Measurements from ENCODE around the gene ALPG.
"Not testable (repeated sequence)": the region's sequence is repeated elsewhere in the genome, so short reads cannot be mapped to it uniquely, and the experiment has no call there.

ALPG gene

DNA sequence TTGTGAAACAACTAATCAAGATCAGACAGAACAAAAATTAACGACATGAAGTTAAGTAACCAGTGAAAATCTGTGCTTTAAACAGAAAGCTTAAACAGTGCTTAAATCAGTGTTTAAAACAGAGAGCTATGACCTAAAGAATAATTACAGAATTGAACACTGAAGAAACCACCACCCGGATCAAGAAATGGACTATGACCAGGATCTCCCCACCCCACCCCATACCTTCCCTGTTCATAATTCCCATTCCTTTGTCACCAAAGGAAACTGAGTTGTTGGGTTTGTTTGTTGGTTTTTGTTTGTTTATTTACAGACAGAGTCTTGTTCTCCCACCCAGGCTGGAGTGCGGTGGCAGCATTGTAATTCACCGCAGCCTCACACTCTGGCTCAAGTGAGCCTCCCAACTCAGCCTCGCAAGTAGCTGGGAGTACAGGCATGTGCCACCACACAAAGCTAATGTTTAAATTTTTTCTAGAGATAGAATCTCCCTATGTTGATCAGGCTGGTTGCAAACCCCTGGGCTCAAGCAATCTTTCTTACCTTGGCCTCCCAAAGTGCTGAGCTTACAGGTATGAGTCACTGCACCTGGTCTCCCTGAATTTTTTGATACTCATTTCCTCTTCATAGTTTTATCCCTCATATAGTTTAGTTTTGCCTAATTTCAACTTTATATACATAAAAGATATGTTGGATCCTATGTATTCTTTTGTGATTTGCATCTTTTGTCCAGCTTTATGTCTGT is 8.2 kb upstream of the ALPG start:
- DNase-seq: no peak

GRCh38 chr2:232400256-232401015 is 6.2 kb upstream of the ALPG start:
- no peak for DNase-seq

DNA sequence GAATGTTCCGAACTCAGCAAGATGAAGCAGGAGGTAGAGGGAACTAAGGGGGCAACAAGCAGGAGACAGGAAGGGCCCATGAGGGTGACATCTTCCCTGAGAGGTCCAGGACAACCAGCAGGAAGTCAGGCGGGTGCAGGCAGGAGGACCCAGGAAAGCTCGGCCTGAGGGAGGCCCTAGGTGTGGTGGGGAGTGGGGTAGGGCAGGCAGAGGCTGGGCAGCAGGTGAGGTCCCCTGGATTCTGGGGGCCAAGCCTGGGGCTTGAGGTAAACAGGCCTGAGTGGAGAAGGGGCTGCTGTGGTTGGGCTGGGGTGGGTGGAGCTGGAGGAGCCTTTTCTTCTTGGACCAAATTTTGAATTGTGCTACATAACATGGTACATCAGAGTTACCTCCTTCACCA is 4.1 kb upstream of the ALPG start:
- no peak for DNase-seq

- DNase-seq: no peak
Measured at GRCh38 chr2:232405943-232406510, 617 bp upstream of the ALPG start.

DNA sequence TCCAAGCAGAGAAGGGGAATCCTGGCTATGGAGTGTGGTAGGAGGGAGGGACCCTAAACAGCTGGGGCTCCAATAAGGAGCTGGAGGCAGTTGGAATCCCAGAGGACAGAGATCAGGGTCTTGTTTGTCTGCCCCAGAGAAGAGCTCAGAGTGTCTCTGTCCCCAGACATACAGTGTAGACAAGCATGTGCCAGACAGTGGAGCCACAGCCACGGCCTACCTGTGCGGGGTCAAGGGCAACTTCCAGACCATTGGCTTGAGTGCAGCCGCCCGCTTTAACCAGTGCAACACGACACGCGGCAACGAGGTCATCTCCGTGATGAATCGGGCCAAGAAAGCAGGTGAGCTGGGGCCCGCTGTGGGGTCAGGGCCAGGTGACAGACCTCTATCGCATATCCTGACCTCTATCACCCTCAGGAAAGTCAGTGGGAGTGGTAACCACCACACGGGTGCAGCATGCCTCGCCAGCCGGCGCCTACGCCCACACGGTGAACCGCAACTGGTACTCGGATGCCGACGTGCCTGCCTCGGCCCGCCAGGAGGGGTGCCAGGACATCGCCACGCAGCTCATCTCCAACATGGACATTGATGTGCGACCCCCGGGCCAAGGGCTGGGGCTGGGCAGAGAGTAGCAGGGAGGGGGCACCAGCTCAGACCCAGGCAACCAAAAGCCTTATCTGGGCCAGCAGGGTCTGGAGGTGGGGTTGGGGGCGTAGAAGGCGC is 945 bp downstream of the ALPG start:
- DNase-seq: not testable (repeated sequence)

DNA sequence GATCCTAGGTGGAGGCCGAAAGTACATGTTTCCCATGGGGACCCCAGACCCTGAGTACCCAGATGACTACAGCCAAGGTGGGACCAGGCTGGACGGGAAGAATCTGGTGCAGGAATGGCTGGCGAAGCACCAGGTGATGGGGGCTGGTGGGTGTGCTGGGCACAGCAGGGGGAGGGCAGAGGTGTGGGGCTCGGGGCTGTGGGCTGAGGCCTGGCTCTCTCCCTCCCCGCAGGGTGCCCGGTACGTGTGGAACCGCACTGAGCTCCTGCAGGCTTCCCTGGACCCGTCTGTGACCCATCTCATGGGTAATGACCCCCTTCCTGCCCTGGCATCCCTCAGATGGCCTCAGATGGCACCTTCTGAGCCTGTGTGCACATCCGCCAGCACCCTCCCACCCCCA is 1.6 kb downstream of the ALPG start:
- not testable (repeated sequence) for DNase-seq

DNA sequence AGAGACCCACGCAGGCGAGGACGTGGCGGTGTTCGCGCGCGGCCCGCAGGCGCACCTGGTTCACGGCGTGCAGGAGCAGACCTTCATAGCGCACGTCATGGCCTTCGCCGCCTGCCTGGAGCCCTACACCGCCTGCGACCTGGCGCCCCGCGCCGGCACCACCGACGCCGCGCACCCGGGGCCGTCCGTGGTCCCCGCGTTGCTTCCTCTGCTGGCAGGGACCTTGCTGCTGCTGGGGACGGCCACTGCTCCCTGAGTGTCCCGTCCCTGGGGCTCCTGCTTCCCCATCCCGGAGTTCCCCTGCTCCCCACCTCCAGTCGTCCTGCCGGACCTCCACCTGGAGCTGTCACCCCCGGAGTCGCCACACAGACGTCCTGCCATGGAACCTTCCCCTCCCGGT is 3.0 kb downstream of the ALPG start:
- not testable (repeated sequence) for DNase-seq

GRCh38 chr2:232410238-232410900 is 3.7 kb downstream of the ALPG start:
- DNase-seq: no peak

DNA sequence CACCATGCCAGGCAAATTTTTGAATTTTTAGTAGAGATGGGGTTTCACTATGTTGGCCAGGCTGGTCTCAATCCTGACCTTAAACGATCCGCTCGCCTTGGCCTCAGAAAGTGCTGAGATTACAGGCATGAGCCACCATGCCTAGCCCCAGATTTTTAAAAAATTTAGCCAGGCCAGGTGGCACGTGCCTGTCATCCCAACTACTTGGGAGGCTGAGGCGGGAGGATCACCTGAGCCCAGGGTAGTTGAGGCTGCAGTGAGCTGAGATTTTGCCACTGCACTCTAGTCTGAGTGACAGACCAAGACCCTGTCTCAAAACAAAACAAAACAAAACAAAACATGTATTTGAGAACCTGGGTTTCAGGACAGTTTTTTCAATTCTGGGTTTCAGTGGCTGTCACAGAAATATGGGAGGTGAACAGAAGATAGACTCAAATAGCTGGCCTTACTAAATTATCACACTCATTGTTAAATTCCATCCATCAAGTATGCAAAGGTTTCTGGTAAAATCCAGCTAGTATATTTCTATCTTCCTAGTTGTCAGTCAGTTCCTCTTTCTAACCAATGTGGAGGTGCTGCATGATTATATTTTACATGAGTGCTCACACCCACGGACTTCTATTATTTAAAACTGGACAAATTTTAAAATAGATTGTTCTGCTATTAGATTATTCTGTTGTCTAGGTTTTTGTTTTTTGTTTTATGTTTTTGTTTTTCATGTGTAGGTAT is 5.4 kb downstream of the ALPG start:
- no peak for DNase-seq

- DNase-seq: no peak
Measured at GRCh38 chr2:232412986-232413385, 6.3 kb downstream of the ALPG start.

DNA sequence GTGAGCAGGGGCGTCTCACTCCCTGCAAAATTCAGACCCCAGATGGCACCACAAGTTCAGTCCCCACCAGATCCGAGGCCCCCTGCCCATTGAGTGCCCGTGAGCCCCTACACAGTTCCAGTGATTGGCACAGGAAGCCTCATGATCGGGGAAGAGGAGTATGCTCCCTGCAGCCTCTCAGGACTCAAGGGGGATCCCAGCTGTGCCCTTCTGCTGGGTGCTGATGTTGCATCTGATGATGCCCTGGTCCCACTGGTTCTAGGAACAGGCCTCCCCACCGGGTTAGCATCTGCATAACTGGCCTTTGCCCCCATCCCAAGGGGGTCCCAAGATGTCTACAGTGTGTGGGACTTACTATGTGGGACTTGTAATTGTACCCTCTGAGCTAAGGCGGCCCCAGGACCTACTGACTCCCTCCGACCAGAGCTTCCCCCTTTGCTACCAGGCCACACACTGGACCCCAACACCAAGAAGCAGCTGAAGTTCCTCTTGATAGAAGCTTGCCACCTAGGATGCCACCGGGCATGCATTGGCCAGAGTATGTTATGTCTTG is 8.6 kb downstream of the ALPG start:
- no peak for DNase-seq

DNA sequence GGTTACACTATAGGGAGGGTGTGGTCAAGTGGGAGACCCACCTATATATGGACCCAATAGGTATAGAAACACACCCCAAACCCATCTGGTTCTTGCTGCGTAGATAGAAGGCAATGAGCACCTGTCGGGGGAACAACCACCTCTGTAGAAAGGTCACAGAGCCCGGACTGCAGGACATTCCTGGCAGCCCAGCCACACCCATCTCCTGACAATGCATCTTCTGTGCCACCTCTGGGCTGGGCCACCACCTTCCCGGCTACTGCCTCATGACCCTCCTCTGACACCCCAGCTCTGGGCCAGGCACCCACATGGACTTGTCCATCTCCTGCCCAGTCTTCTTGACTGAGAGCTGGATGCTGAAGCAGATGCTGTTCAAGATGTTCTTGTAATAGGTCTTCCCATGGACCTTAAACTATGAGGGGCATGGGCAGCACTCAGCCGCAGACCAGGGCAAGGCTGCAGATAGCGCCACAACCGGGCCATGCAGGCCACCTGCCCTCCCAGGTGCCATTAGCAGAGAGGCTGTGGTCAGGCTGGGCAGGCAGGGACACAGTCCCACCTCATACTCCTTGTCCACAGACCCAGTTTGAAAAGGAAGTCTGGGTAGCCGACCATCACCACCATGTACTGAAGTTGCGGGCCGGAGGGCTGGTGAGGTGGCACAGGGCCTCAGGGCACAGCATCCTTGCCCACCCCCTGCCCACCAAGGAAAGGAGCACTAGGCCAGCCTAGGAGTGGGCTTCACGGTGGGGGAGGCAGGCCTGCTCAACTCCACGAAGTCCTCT is 9.3 kb downstream of the ALPG start:
- no peak for DNase-seq

DNA sequence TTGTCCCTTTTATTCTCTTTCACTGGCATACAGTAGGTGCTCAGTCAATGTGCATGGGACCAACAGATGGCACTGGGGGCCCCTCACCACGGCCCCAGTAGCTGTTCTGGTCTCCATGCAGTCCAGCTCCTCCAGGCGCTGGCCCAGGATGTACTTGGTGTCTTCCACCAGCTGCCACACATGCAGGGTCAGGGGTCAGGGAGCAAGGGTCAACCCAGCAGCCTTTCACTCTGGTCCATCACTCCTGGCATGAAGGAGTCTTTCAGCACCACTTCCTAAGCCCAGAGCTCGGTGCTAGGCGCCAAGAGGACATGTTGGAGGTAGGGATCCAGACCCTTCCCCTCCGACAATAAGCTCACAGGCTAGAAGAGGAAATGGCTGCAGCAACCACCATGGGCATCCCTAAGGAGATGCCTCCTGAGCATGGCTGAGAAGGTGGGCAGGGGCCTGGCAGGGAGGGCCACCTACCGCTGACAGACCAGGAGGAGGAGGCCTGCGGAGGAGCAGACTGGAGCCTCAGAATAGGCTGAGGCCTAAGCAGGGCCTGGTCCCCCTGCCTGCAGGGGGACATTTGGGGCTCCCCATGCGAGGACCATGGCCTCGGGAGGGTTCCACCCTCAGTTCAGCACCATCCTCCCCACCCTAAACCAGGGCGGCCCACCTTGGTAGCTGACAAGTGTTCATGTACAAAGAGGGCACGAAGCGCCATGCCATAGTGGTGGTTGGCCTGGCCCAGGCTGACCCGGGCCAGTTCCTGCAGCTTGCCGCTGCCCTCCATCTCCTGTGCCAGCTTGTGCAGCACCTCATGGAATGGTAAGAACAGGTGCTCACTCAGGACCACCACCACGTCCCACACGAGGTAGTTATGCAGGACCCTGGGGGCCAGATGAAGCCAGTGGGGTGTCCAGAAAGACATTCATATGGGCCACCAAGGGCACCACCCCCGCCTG is 10.2 kb downstream of the ALPG start:
- DNase-seq: no peak

DNA sequence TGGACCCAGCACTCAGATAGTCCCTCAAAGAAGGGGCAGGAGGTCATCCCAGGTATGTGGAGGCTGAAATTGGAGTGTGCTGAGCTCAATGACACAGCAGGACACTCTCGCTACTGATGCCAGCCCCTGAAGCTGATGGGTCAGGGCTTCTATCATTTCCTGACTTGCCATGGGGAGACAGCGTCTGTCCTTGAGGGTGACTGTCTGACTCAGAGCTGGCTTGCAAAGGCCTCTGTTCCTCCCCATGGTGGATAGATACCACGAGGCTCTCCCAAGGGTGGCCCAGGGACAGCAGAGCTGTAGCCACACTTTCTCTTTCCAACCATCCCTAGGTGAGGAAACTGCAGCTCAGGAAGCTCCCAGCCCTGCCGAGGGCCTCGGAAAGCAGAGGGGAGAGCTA is 10.8 kb downstream of the ALPG start:
- DNase-seq: no peak

DNA sequence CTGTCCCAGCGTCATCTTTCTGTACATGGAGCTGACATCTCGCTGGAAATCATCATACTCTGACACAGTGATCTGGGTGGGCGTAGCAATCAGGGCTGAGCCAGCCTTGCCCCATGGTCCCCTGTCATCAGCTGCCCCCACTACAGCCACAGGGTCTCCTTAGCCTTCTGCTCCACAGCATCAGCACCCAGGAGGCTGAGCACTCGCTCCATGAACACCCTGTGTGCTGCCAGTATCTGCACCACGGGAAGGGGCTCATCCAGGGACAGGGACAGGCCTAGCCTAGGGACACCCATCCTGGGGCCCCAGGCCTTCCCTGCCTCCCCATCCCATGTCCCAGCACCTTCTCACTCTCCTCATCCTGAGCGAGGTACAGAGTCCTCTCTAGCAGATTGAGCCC is 11.4 kb downstream of the ALPG start:
- DNase-seq: no peak

- no peak for DNase-seq
Measured at GRCh38 chr2:232418466-232419244, 12.0 kb downstream of the ALPG start.

- no peak for DNase-seq
Measured at GRCh38 chr2:232419245-232420072, 12.8 kb downstream of the ALPG start.

DNA sequence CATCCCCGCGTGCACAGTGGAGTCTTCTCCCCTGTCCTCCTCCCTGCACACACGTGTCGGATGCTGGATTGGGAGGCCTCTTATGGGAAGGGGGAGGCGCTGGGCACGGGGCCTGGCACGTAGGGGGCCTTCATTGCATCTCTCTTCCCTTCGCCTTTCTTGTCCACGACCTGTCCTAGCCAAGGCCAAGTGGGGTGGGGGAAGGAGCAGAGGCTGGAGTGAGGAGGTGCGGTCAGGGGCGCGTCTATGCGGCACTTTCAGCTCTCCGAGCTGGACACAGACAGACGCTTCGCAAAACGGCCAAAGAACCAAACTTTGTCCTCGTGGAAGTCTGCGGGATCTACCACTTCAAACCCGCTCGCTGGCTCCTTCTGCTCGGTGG is 13.4 kb downstream of the ALPG start:
- DNase-seq: no peak

Measured in effector CD8-positive, alpha-beta T cell (primary cell).